NCI-H146 treated with DMSO at 0.1 percent for 48 hours (cell line): ENCODE measurements around the gene RAD23A.
"Not testable (repeated sequence)": the region's sequence is repeated elsewhere in the genome, so short reads cannot be mapped to it uniquely, and the experiment has no call there.

Source experiments
- DNase-seq: peaks from one replicate; lab custom pipeline; 2025; ENCODE audit not compliant: unreplicated experiment; lab: John Stamatoyannopoulos, UW

Gene RAD23A

GRCh38 chr19:12937927-12938778 is 7.5 kb upstream of the RAD23A start, which contains the start of gene CALR:
Gene CALR (plus strand): TSS chr19:12938609. CDS start chr19:12938680, 71 bp downstream.
- peak; percentile 100 for DNase-seq

- no peak for DNase-seq
Measured at GRCh38 chr19:12938779-12939601, 6.7 kb upstream of the RAD23A start.

- no peak for DNase-seq
Measured at GRCh38 chr19:12939975-12940423, 5.7 kb upstream of the RAD23A start.

GRCh38 chr19:12940897-12941296 is 4.8 kb upstream of the RAD23A start:
- no peak for DNase-seq

- no peak for DNase-seq
Measured at GRCh38 chr19:12943437-12944044, 2.1 kb upstream of the RAD23A start.

GRCh38 chr19:12944104-12944674 is 1.5 kb upstream of the RAD23A start:
- no peak for DNase-seq

GRCh38 chr19:12946092-12946721 is 545 bp downstream of the RAD23A start:
- peak; percentile 55 for DNase-seq

GRCh38 chr19:12946731-12947496 is 1.3 kb downstream of the RAD23A start:
- no peak for DNase-seq

- DNase-seq: no peak
Measured at GRCh38 chr19:12947702-12948611, 2.3 kb downstream of the RAD23A start.

GRCh38 chr19:12948612-12949362 is 3.1 kb downstream of the RAD23A start:
- no peak for DNase-seq

- DNase-seq: no peak
Measured at GRCh38 chr19:12949363-12950283, 4.0 kb downstream of the RAD23A start.

GRCh38 chr19:12952050-12952449 is 6.4 kb downstream of the RAD23A start:
- DNase-seq: not testable (repeated sequence)

GRCh38 chr19:12952488-12953137 is 7.0 kb downstream of the RAD23A start:
- DNase-seq: no peak

GRCh38 chr19:12953138-12953798 is 7.6 kb downstream of the RAD23A start:
- no peak for DNase-seq

- DNase-seq: no peak
Measured at GRCh38 chr19:12953799-12954611, 8.3 kb downstream of the RAD23A start.
